Fibroblast of peridontal ligament (primary cell): ENCODE measurements around the gene KIF16B.

Source experiments
- DNase-seq: peaks from one replicate; pipeline ENCODE4 v3.0.0-alpha.2; 2010; ENCODE audit errors: extremely low read depth

KIF16B gene

GRCh38 chr20:16555754-16556153, 17.5 kb downstream of the KIF16B start:
- DNase-seq, result no peak

- DNase-seq, result no peak
Observed at GRCh38 chr20:16554766-16555543, 18.3 kb downstream of the KIF16B start.

- DNase-seq, result no peak
Observed at GRCh38 chr20:16553684-16554083, 19.6 kb downstream of the KIF16B start.

- no peak for DNase-seq
Observed at GRCh38 chr20:16553101-16553500, 20.1 kb downstream of the KIF16B start.

- peak; percentile 51 for DNase-seq
Observed at GRCh38 chr20:16552015-16552414, 21.2 kb downstream of the KIF16B start.

GRCh38 chr20:16551607-16552006, 21.6 kb downstream of the KIF16B start:
- DNase-seq, result no peak

GRCh38 chr20:16548068-16548672, 25.1 kb downstream of the KIF16B start:
- DNase-seq, result no peak

- DNase-seq, result no peak
Observed at GRCh38 chr20:16544949-16545348, 28.3 kb downstream of the KIF16B start.

GRCh38 chr20:16542477-16542876, 30.8 kb downstream of the KIF16B start:
- DNase-seq, result no peak

GRCh38 chr20:16541878-16542277, 31.4 kb downstream of the KIF16B start:
- no peak for DNase-seq

GRCh38 chr20:16541226-16541625, 32.0 kb downstream of the KIF16B start:
- no peak for DNase-seq

- peak; percentile 36 for DNase-seq
Observed at GRCh38 chr20:16539280-16540021, 33.8 kb downstream of the KIF16B start.

- no peak for DNase-seq
Observed at GRCh38 chr20:16538779-16539178, 34.5 kb downstream of the KIF16B start.

GRCh38 chr20:16537918-16538317, 35.3 kb downstream of the KIF16B start:
- DNase-seq, result no peak

- DNase-seq, result no peak
Observed at GRCh38 chr20:16537025-16537665, 36.1 kb downstream of the KIF16B start.

GRCh38 chr20:16535277-16535676, 38.0 kb downstream of the KIF16B start:
- no peak for DNase-seq

- DNase-seq, result no peak
Observed at GRCh38 chr20:16533502-16533901, 39.7 kb downstream of the KIF16B start.

GRCh38 chr20:16531485-16531884, 41.8 kb downstream of the KIF16B start:
- no peak for DNase-seq

- DNase-seq, result peak; percentile 36
Observed at GRCh38 chr20:16530201-16530681, 43.0 kb downstream of the KIF16B start.

- DNase-seq, result peak; percentile 97
Observed at GRCh38 chr20:16528078-16528477, 45.2 kb downstream of the KIF16B start.

- DNase-seq, result no peak
Observed at GRCh38 chr20:16527438-16527837, 45.8 kb downstream of the KIF16B start.
